ENCODE measurements around the gene TNFRSF6B.

- TF ChIP-seq POLR2A (IDR thresholded peaks at IDR 0.05) (no peak), CTCF (IDR thresholded peaks at IDR 0.05) (no peak)
Measured at GRCh38 chr20:63658749-63659187, 37.7 kb upstream of the TNFRSF6B start.
